H1 (cell line): ENCODE data around the gene IL20RB. TPM values are rescaled to one million over a fixed set of nuclear protein-coding genes. Genes with fewer than 3 reads are reported as not detected.

Source experiments
- CTCF ChIA-PET: fragments of 300-600 bp; sonication (Branson Sonifier 250); formaldehyde crosslinking; loops from one replicate; lab custom pipeline; 2021; ENCODE audit not compliant: partially characterized antibody; lab: Charles Lee
- POLR2A ChIA-PET: fragments of 300-600 bp; sonication (Branson Sonifier 250); formaldehyde crosslinking; loops from one replicate; lab custom pipeline; 2021; ENCODE audit warnings: inconsistent platforms; ENCODE audit not compliant: partially characterized antibody; lab: Charles Lee
- DNase-seq, 2 experiments: peaks; one replicate each; pipeline versions ENCODE4 v3.0.0 to v3.0.0-alpha.2; 2010 to 2022; ENCODE audit warnings: low spot score in 2 of 2, low read depth in 1 of 2, mixed read lengths in 1 of 2
- FAIRE-seq: peaks from 2 replicates; lab custom pipeline; 2011; peaks lifted over from hg19 to GRCh38; lab: Jason Lieb, UNC
- H2AFZ ChIP-seq: 2 replicates; pipeline ENCODE4 v1.8.1; 2012; ENCODE audit warnings: low read length, inconsistent platforms
- H2AK5ac ChIP-seq: 2 replicates; pipeline ENCODE4 v1.6.1; 2013; ENCODE audit warnings: low read depth, low read length
- H2BK120ac ChIP-seq: replicated peaks from 2 replicates; pipeline ENCODE3; 2013; ENCODE audit warnings: low read depth, low read length, inconsistent platforms
- H2BK12ac ChIP-seq: 2 replicates; pipeline ENCODE4 v1.6.1; 2013; ENCODE audit warnings: low read depth, low read length
- H2BK15ac ChIP-seq: 2 replicates; pipeline ENCODE4 v1.6.1; 2013; ENCODE audit warnings: low read length
- H2BK20ac ChIP-seq: 2 replicates; pipeline ENCODE4 v1.6.1; 2013; ENCODE audit warnings: low read length
- H2BK5ac ChIP-seq: 2 replicates; pipeline ENCODE4 v1.6.1; 2013; ENCODE audit warnings: low read depth, low read length
- H3K14ac ChIP-seq: 2 replicates; pipeline ENCODE4 v1.6.1; 2013; ENCODE audit warnings: inconsistent platforms; ENCODE audit not compliant: insufficient read length
- H3K18ac ChIP-seq: 2 replicates; pipeline ENCODE4 v1.6.1; 2013; ENCODE audit warnings: low read length; ENCODE audit errors: extremely low read depth
- H3K23ac ChIP-seq: 2 replicates; pipeline ENCODE4 v1.6.1; 2013; ENCODE audit warnings: inconsistent platforms; ENCODE audit not compliant: insufficient read length
- H3K23me2 ChIP-seq: 2 replicates; pipeline ENCODE4 v1.6.1; 2013; ENCODE audit warnings: low read depth, low read length
- H3K27ac ChIP-seq: 2 replicates; pipeline ENCODE4 v1.6.1; 2011; ENCODE audit warnings: low read depth, low read length, inconsistent platforms
- H3K27me3 ChIP-seq, 4 experiments: replicated peaks in 1 of 4; 1 replicate in 1 of 4; 2 replicates in 3 of 4; pipeline versions ENCODE4 v1.6.1 to v1.8.1; 2011 to 2013; ENCODE audit warnings: low read length in 3 of 4, mild to moderate bottlenecking in 3 of 4, inconsistent platforms in 2 of 4, mixed read lengths in 2 of 4, moderate library complexity in 1 of 4; ENCODE audit not compliant: control insufficient read depth in 3 of 4, insufficient read depth in 3 of 4; ENCODE audit errors: extremely low read depth in 1 of 4
- H3K36me3 ChIP-seq, 4 experiments: 2 replicates each; pipeline versions ENCODE4 v1.6.1 to v1.8.1; 2011 to 2013; ENCODE audit warnings: mild to moderate bottlenecking in 4 of 4, low read length in 3 of 4, moderate library complexity in 2 of 4, control low read depth in 1 of 4, inconsistent platforms in 1 of 4; ENCODE audit not compliant: insufficient read depth in 4 of 4, control insufficient read depth in 2 of 4
- H3K4ac ChIP-seq: replicated peaks from 2 replicates; pipeline ENCODE3; 2013; ENCODE audit warnings: low read length, low read depth, mixed read lengths, inconsistent platforms; ENCODE audit not compliant: insufficient read length
- H3K4me1 ChIP-seq, 4 experiments: replicated peaks in 1 of 4; 1 replicate in 1 of 4; 2 replicates in 3 of 4; pipeline versions ENCODE4 v1.6.1 to v1.8.1; 2011 to 2013; ENCODE audit warnings: low read length in 3 of 4, inconsistent platforms in 2 of 4, mixed read lengths in 1 of 4; ENCODE audit not compliant: insufficient read depth in 4 of 4, control insufficient read depth in 3 of 4
- H3K4me2 ChIP-seq, 2 experiments: 2 replicates each; pipeline versions ENCODE4 v1.6.1 to v1.8.1; 2011 to 2013; ENCODE audit warnings: low read depth in 2 of 2, low read length in 2 of 2, control low read depth in 1 of 2, inconsistent platforms in 1 of 2, mild to moderate bottlenecking in 1 of 2; ENCODE audit not compliant: insufficient read depth in 1 of 2
- H3K4me3 ChIP-seq, 4 experiments: fragments of 200-600, 300-600 bp in 1 of 4; sonication (generic), shearing (Covaris generic), sonication (Bioruptor Twin) in 1 of 4; 2 replicates each; pipeline versions ENCODE4 v1.5.1 to v1.8.1; 2011 to 2016; ENCODE audit warnings: low read length in 4 of 4, low read depth in 3 of 4, control low read depth in 2 of 4, inconsistent platforms in 2 of 4, mild to moderate bottlenecking in 2 of 4, mixed read lengths in 1 of 4, moderate library complexity in 1 of 4; ENCODE audit not compliant: insufficient read depth in 2 of 4; ENCODE audit errors: extremely low read depth in 1 of 4
- H3K56ac ChIP-seq: replicated peaks from 2 replicates; pipeline ENCODE3; 2013; ENCODE audit warnings: low read depth, mild to moderate bottlenecking, mixed read lengths, low read length, inconsistent platforms; ENCODE audit not compliant: insufficient read length
- H3K79me1 ChIP-seq: 2 replicates; pipeline ENCODE4 v1.6.1; 2013; ENCODE audit warnings: low read depth, low read length, control low read depth
- H3K79me2 ChIP-seq, 2 experiments: 2 replicates each; pipeline versions ENCODE4 v1.6.1 to v1.8.1; 2012 to 2013; ENCODE audit warnings: low read length in 2 of 2, mild to moderate bottlenecking in 2 of 2, inconsistent platforms in 1 of 2; ENCODE audit not compliant: insufficient read depth in 2 of 2, control insufficient read depth in 1 of 2
- H3K9ac ChIP-seq, 4 experiments: replicated peaks in 1 of 4; 1 replicate in 1 of 4; 2 replicates in 3 of 4; pipeline versions ENCODE4 v1.6.1 to v1.8.1; 2011 to 2013; ENCODE audit warnings: low read depth in 3 of 4, low read length in 3 of 4, control low read depth in 2 of 4, mild to moderate bottlenecking in 2 of 4, moderate library complexity in 2 of 4, inconsistent platforms in 1 of 4; ENCODE audit errors: extremely low read depth in 1 of 4
- H3K9me3 ChIP-seq, 2 experiments: 2 replicates each; pipeline versions ENCODE4 v1.6.1 to v1.8.1; 2012 to 2013; ENCODE audit warnings: mild to moderate bottlenecking in 2 of 2, moderate library complexity in 2 of 2, control low read depth in 1 of 2, inconsistent platforms in 1 of 2, low read depth in 1 of 2, low read length in 1 of 2, mixed read lengths in 1 of 2; ENCODE audit not compliant: insufficient read depth in 2 of 2
- H4K20me1 ChIP-seq, 2 experiments: replicated peaks in 1 of 2; 2 replicates each; pipeline versions ENCODE3 to v1.8.1; 2011 to 2013; ENCODE audit warnings: inconsistent platforms in 2 of 2, low read length in 2 of 2, mild to moderate bottlenecking in 1 of 2; ENCODE audit not compliant: insufficient read depth in 2 of 2, control insufficient read depth in 1 of 2
- H4K5ac ChIP-seq: 2 replicates; pipeline ENCODE4 v1.6.1; 2013; ENCODE audit warnings: low read length, low read depth, mixed read lengths, inconsistent platforms; ENCODE audit not compliant: insufficient read length
- H4K8ac ChIP-seq: 2 replicates; pipeline ENCODE4 v1.8.0; 2013; ENCODE audit warnings: mild to moderate bottlenecking, moderate library complexity, low read length, inconsistent platforms; ENCODE audit not compliant: insufficient read depth; ENCODE audit errors: extremely low read depth
- H4K91ac ChIP-seq: replicated peaks from 2 replicates; pipeline ENCODE3; 2013; ENCODE audit warnings: low read length, mixed read lengths, inconsistent platforms; ENCODE audit not compliant: insufficient read length
- ASH2L ChIP-seq: fragments of 200-600, 300-600 bp; sonication (generic); IDR thresholded peaks from one replicate; pipeline ENCODE4 v1.7.1; 2017; ENCODE audit warnings: low read length
- EZH2 ChIP-seq: fragments of 200-600 bp; sonication (generic); IDR thresholded peaks from 2 replicates; pipeline ENCODE4 v1.7.1; 2012; ENCODE audit warnings: low read depth, mild to moderate bottlenecking, moderate library complexity, low read length, inconsistent platforms; ENCODE audit not compliant: severe bottlenecking
- NANOG ChIP-seq: IDR thresholded peaks from 2 replicates; pipeline ENCODE4 v1.6.1; 2011; ENCODE audit warnings: low read length, low read depth, mild to moderate bottlenecking, inconsistent platforms; ENCODE audit not compliant: insufficient read depth, poor library complexity, severe bottlenecking
- POLR2AphosphoS5 ChIP-seq: IDR thresholded peaks from 2 replicates; pipeline ENCODE4 v1.6.1; 2011; ENCODE audit warnings: low read depth, low read length
- POU5F1 ChIP-seq: IDR thresholded peaks from 2 replicates; pipeline ENCODE4 v1.6.1; 2011; ENCODE audit warnings: low read depth, mild to moderate bottlenecking, low read length, moderate library complexity
- RXRA ChIP-seq: IDR thresholded peaks from 2 replicates; pipeline ENCODE4 v1.6.1; 2011; ENCODE audit warnings: low read depth, mild to moderate bottlenecking, low read length, moderate library complexity; ENCODE audit not compliant: insufficient read depth
- SP1 ChIP-seq: IDR thresholded peaks from 2 replicates; pipeline ENCODE4 v1.6.1; 2011; ENCODE audit warnings: low read depth, low read length
- SP2 ChIP-seq: IDR thresholded peaks from 2 replicates; pipeline ENCODE4 v1.6.1; 2012; ENCODE audit warnings: mild to moderate bottlenecking, low read length, inconsistent platforms
- YY1 ChIP-seq: IDR thresholded peaks from 2 replicates; pipeline ENCODE4 v1.6.1; 2011; ENCODE audit warnings: low read depth, mild to moderate bottlenecking, low read length
- WGBS, 2 experiments: shearing (Covaris generic) in 1 of 2; methylation state at CpG; one replicate each; pipeline versions ENCODE4 v1.1.6 to v1.1.7; 2013 to 2015; ENCODE audit warnings: low lambda C conversion rate in 2 of 2, mixed read lengths in 2 of 2, inconsistent platforms in 1 of 2, low coverage in 1 of 2, missing lambda C conversion rate in 1 of 2; ENCODE audit not compliant: insufficient replicate concordance in 2 of 2, insufficient coverage in 1 of 2, insufficient read length in 1 of 2; ENCODE audit errors: extremely low coverage in 1 of 2, missing lambda C conversion rate in 1 of 2; 5-methylcytosine and 5-hydroxymethylcytosine counted together
- polyA plus RNA-seq, 7 experiments: library from polyadenylated mRNA; depleted of rRNA in 3 of 7; stranded (reverse) in 5 of 7; unstranded in 2 of 7; fragments of >200 nt in 5 of 7; fragments of 200-250 nt in 2 of 7; gene quantifications; 1 replicate in 5 of 7; 2 replicates in 1 of 7; 4 replicates in 1 of 7; pipeline versions ENCODE4 v1.2.1 to v1.2.3, GENCODE V29; 2011 to 2013; ENCODE audit warnings: missing spikeins in 2 of 7, mixed read lengths in 2 of 7
- total RNA-seq: library from RNA; stranded (reverse); fragmentation: NEBNext Ultra II Directional; extraction: Animal tissue kit (Norgen Biotek cat#: 25700); gene quantifications from 2 replicates; pipeline ENCODE4 v1.2.1, GENCODE V29; 2021

Gene IL20RB
- total and polyA plus RNA-seq, 2 of the 8 experiments (the other 6 are each of a cell fraction or from before 2014, with no cell fraction given): 1.6 to 1.8 TPM

- no peak for FAIRE-seq
- 83% methylated on average over 1 of the region's 1 CpG; no CpG with 5 or more reads in 1 of the 2 experiments for WGBS, 2 experiments
- Histone ChIP-seq H3K27ac (no peak overlapping the region), H4K20me1 (no peaks in the 10 kb centered on the region), H3K79me2 (no peaks in the 10 kb centered on the region), H3K23ac (no peak overlapping the region), H2BK12ac (no peak overlapping the region), H4K8ac (no peak overlapping the region), H3K4me1 (no peaks in the 10 kb centered on the region), H2AFZ (no peak overlapping the region), H3K4me2 (no peak overlapping the region), H2BK15ac (no peak overlapping the region), H4K91ac (no peak overlapping the region), H4K5ac (no peak overlapping the region), H3K79me1 (no peaks in the 10 kb centered on the region), H3K9ac (no peak overlapping the region), H3K56ac (no peak overlapping the region), H2BK5ac (no peak overlapping the region), H3K27me3 (no peaks in the 10 kb centered on the region), H2BK20ac (no peak overlapping the region), H3K4ac (no peak overlapping the region), H2BK120ac (no peak overlapping the region), H3K18ac (no peak overlapping the region), H3K4me3 (no peak overlapping the region), H2AK5ac (no peak overlapping the region), H3K23me2 (no peaks in the 10 kb centered on the region), H3K14ac (no peak overlapping the region), H3K9me3 (no peaks in the 10 kb centered on the region), H3K36me3 (no peaks in the 10 kb centered on the region)
- no peak for DNase-seq
- CTCF ChIA-PET: no interaction called here
- TF ChIP-seq POU5F1: no peak
- no peak for TF ChIP-seq ASH2L
- TF ChIP-seq NANOG: no peak
- TF ChIP-seq SP1: no peak
- TF ChIP-seq RXRA: no peak
- no peak for TF ChIP-seq POLR2AphosphoS5
- no peak for TF ChIP-seq SP2
- no peak for TF ChIP-seq EZH2
- TF ChIP-seq YY1: no peak
- POLR2A ChIA-PET: no interaction called here
Measured at GRCh38 chr3:136962927-136963326, 5.1 kb downstream of the IL20RB start.
